Stimulated activated effector memory CD8-positive, alpha-beta T cell treated with anti-CD3 and anti-CD28 coated beads, Interleukin-12 subunit alpha, Interleukin-12 subunit beta, amount 100 ng/mL, for 72 hours (primary cell): Measurements from ENCODE around the gene ZNF282.

Source experiments
- ATAC-seq: fragments of 150-1000 bp; cut with Tn5 transposase; 2 replicates; pipeline ENCODE4 v1.10.0; 2021
- DNase-seq, 2 donors: peaks; one replicate each; pipeline ENCODE4 v3.0.0; 2021 to 2022; ENCODE audit warnings: low spot score in 2 of 2
- H3K27ac Mint-ChIP-seq: one replicate; pipeline ENCODE4 v1.8.0; 2022; ENCODE audit warnings: mild to moderate bottlenecking, mixed read lengths
- H3K36me3 Mint-ChIP-seq: one replicate; pipeline ENCODE4 v1.8.0; 2022; ENCODE audit warnings: mild to moderate bottlenecking, mixed read lengths
- H3K4me1 Mint-ChIP-seq: one replicate; pipeline ENCODE4 v1.8.0; 2022; ENCODE audit warnings: mixed read lengths
- H3K4me3 Mint-ChIP-seq: one replicate; pipeline ENCODE4 v1.8.0; 2022; ENCODE audit warnings: mild to moderate bottlenecking, mixed read lengths
- H3K9me3 Mint-ChIP-seq: one replicate; pipeline ENCODE4 v1.8.0; 2022; ENCODE audit warnings: mixed read lengths

Gene ZNF282

DNA sequence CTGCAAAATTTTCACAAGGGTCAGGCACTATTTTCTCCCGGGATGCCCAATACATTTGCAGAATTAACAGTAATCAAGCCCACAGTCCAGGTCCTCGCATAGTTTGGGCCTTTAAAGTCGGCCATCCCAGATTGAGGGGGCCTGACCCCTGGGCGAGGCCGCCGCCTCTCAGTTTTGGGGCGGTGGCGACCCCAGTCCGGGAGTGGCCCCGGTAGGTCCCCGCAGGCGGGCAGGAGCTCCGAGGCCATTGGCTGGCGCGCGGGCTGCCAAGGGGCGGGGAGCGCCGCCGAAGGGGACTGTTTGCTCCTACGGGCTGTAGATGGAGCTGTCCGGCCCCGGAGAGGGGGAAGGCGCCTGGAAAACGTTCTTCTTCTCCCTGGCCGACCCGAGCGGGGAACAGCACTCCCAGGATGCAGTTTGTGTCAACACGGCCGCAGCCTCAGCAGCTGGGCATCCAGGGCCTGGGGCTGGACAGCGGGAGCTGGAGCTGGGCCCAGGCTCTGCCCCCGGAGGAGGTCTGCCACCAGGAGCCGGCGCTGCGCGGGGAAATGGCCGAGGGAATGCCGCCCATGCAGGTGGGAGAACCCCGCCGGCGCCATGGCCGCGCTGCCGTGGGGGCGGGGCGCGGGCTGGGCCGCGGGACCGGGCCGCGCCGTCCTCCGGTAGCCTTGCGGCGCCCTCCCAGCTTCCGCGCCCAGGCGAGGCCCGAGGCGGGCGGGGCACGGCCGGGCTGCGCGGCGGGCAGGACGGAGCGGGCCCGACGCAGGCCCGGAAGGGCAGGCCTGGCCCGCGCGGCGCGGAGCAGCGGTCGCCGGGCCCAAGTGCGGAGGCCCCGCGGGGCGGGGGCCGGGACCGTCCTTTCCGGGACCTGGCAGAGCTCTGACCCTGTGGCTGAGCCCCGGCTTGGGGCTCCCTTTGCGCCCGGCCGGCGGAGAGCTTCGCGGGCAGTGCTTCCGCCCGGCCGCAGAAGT lies at the start of gene ZNF282:
ZNF282 (plus strand) TSS at position 367 of the 971 bp plus-strand sequence; CDS start at position 411, 44 bp downstream.
- H3K4me3 Mint-ChIP-seq: peak within 1 kb of the TSS; percentile 88
- no peaks in the 10 kb centered on the region for H3K9me3 Mint-ChIP-seq
- H3K4me1 Mint-ChIP-seq: peaks cover 61% of the 10 kb centered on the region
- peak; percentile 70 to 90 for DNase-seq
- peaks cover 50% of the 10 kb centered on the region for H3K36me3 Mint-ChIP-seq
- peak; percentile 94 for ATAC-seq
- H3K27ac Mint-ChIP-seq: peak within 1 kb of the TSS; percentile 94

GRCh38 chr7:149147072-149147751 lies 48.1 kb upstream of the ZNF282 start, which contains the start of gene ZNF398:
Gene ZNF398 (plus strand): TSS chr7:149147453. CDS start chr7:149147743, 290 bp downstream.
- H3K9me3 Mint-ChIP-seq: no peaks in the 10 kb centered on the region

GRCh38 chr7:149147752-149148653 lies 47.3 kb upstream of the ZNF282 start:
- Mint-ChIP-seq H3K4me1 (peaks cover 25% of the 10 kb centered on the region), H3K9me3 (no peaks in the 10 kb centered on the region), H3K36me3 (peaks cover 22% of the 10 kb centered on the region), H3K4me3 (peak overlapping the region; percentile 84), H3K27ac (peak overlapping the region; percentile 95)
- DNase-seq (peak; percentile 54 to 83), ATAC-seq (peak; percentile 69)

More at GRCh38 chr7:149147072-149147751, 48.1 kb upstream of the ZNF282 start, which contains the start of gene ZNF398:
- DNase-seq (peak; percentile 81 to 87), ATAC-seq (peak; percentile 88)
- Mint-ChIP-seq H3K4me3 (peak within 1 kb of the TSS; percentile 84), H3K4me1 (peaks cover 25% of the 10 kb centered on the region), H3K36me3 (peaks cover 21% of the 10 kb centered on the region), H3K27ac (peak within 1 kb of the TSS; percentile 95)

- Mint-ChIP-seq H3K27ac (no peak overlapping the region), H3K9me3 (no peaks in the 10 kb centered on the region), H3K4me3 (no peak overlapping the region)
Observed at GRCh38 chr7:149150981-149151380, 44.4 kb upstream of the ZNF282 start.

GRCh38 chr7:149153346-149153745 lies 42.0 kb upstream of the ZNF282 start:
- no peak for ATAC-seq
- H3K27ac Mint-ChIP-seq: peak overlapping the region; percentile 14
- H3K36me3 Mint-ChIP-seq: peaks cover 60% of the 10 kb centered on the region
- H3K9me3 Mint-ChIP-seq: no peaks in the 10 kb centered on the region
- no peak for DNase-seq
- H3K4me3 Mint-ChIP-seq: no peak overlapping the region
- peaks cover 36% of the 10 kb centered on the region for H3K4me1 Mint-ChIP-seq

More at GRCh38 chr7:149150981-149151380, 44.4 kb upstream of the ZNF282 start:
- Mint-ChIP-seq H3K36me3 (peaks cover 51% of the 10 kb centered on the region), H3K4me1 (peaks cover 29% of the 10 kb centered on the region)
- no peak for ATAC-seq
- no peak for DNase-seq

DNA sequence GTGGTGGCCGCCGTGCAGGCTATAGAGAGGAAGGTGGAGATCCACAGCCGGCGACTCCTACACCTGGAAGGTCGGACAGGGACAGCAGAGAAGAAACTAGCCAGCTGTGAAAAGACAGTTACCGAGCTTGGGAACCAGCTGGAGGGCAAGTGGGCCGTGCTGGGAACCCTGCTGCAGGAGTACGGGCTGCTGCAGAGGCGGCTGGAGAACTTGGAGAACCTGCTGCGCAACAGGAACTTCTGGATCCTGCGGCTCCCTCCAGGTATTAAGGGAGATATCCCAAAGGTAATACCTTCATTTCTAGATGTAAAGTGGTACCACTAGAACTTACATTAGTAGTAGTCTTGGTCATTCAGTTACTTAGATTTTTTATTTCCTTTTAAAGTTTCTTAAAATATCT lies 41.3 kb upstream of the ZNF282 start:
- no peak for DNase-seq
- no peak for ATAC-seq
- Mint-ChIP-seq H3K36me3 (peaks cover 60% of the 10 kb centered on the region), H3K4me1 (peaks cover 36% of the 10 kb centered on the region), H3K27ac (peak overlapping the region; percentile 14), H3K4me3 (no peak overlapping the region), H3K9me3 (no peaks in the 10 kb centered on the region)

GRCh38 chr7:149156898-149157297 lies 38.4 kb upstream of the ZNF282 start:
- Mint-ChIP-seq H3K9me3 (no peaks in the 10 kb centered on the region), H3K36me3 (peaks cover 86% of the 10 kb centered on the region), H3K4me3 (no peak overlapping the region), H3K27ac (peak overlapping the region; percentile 78), H3K4me1 (peaks cover 44% of the 10 kb centered on the region)
- DNase-seq (no peak), ATAC-seq (no peak)

DNA sequence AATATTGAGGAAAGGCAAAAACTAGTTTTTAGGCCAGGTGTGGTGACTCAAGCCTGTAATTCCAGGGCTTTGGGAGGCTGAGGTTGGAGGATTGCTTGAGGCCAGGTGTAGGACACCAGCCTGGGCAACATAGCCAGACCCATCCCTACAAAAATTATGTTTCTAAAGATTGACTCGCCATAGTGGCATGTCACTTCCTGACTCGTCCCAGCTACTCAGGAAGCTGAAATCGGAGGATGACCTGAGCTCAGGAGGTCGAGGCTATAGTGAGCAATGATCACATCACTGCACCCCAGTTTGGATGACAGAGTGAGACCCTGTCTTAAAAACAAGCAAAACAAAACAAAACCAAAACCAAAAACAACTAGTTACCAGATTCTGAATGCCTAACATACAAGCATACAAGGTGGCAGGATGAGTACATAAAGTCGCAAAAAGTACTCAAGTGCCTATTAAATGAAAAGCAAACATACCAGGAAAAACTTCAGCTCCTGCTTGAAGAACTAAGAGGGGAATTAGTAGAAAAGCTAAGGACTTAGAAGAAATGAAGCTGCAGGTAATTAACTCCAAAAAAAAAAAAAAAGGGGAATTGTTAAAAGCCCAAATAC lies 34.0 kb upstream of the ZNF282 start:
- DNase-seq (no peak), ATAC-seq (peak; percentile 87)
- peak overlapping the region; percentile 76 for H3K27ac Mint-ChIP-seq
- H3K4me1 Mint-ChIP-seq: peaks cover 28% of the 10 kb centered on the region
- no peaks in the 10 kb centered on the region for H3K9me3 Mint-ChIP-seq
- peaks cover 94% of the 10 kb centered on the region for H3K36me3 Mint-ChIP-seq
- peak overlapping the region; percentile 18 for H3K4me3 Mint-ChIP-seq

DNA sequence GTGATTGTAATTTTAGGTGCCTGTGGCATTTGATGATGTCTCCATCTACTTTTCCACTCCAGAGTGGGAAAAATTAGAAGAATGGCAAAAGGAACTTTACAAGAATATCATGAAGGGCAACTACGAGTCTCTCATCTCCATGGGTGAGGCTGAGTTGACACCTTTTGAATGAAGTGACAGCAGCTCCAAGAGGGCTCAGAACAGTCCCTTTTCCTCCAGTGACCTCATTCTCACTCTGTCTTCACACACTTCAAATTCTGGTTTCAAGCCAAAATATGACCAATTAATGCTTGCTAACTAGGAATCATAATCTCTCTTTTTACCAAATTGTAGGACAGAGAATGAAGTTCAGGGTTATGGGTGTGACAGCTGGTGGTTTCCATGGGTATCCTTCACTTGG lies 29.2 kb upstream of the ZNF282 start:
- Mint-ChIP-seq H3K4me3 (no peak overlapping the region), H3K27ac (peak overlapping the region; percentile 55), H3K36me3 (peaks cover 97% of the 10 kb centered on the region), H3K9me3 (no peaks in the 10 kb centered on the region), H3K4me1 (peaks cover 6% of the 10 kb centered on the region)
- no peak for DNase-seq
- ATAC-seq: peak; percentile 48

DNA sequence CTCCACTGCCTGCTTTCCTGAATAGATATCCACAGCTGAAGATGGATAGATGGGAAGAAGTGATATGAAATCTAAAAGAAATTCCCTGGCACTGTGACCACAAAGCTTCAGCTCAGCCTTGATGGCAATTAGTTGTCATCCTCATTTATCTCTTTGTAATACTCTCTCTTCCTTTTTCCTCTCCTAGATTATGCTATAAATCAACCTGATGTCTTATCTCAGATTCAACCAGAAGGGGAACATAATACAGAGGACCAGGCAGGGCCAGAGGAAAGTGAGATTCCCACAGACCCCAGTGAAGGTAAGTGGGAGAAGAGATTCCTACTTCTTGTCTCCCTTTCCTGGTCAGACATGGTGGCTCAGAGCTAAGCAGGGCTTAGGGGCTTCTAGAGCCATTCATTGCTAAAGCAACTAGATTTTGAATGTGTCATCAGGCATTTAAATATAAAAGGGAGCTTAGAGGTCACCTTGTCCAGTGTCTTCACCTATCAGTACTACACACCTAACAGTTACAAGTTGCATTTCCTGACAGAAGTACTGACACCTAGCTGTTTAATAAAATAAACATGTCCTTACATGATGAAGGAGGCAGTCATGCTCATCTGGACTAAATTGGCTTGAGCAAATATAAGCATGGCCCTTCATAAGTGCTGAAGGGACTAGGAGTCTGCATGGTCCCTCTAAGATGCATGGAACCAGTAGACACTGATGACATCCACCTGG lies 28.6 kb upstream of the ZNF282 start:
- Mint-ChIP-seq H3K36me3 (peaks cover 97% of the 10 kb centered on the region), H3K27ac (peak overlapping the region; percentile 55), H3K4me3 (no peak overlapping the region), H3K9me3 (no peaks in the 10 kb centered on the region), H3K4me1 (no peaks in the 10 kb centered on the region)
- ATAC-seq: no peak
- DNase-seq: no peak

- Mint-ChIP-seq H3K4me1 (no peaks in the 10 kb centered on the region), H3K4me3 (no peak overlapping the region), H3K9me3 (no peaks in the 10 kb centered on the region), H3K27ac (no peak overlapping the region), H3K36me3 (peaks cover 100% of the 10 kb centered on the region)
- DNase-seq: no peak
- no peak for ATAC-seq
Observed at GRCh38 chr7:149171892-149172533, 23.3 kb upstream of the ZNF282 start.

GRCh38 chr7:149172534-149172920 lies 22.8 kb upstream of the ZNF282 start:
- Mint-ChIP-seq H3K36me3 (peaks cover 100% of the 10 kb centered on the region), H3K9me3 (no peaks in the 10 kb centered on the region), H3K4me1 (no peaks in the 10 kb centered on the region), H3K27ac (no peak overlapping the region), H3K4me3 (no peak overlapping the region)
- no peak for DNase-seq
- no peak for ATAC-seq

- DNase-seq: no peak
- Mint-ChIP-seq H3K4me1 (no peaks in the 10 kb centered on the region), H3K4me3 (no peak overlapping the region), H3K9me3 (no peaks in the 10 kb centered on the region), H3K27ac (peak overlapping the region; percentile 67), H3K36me3 (peaks cover 100% of the 10 kb centered on the region)
- no peak for ATAC-seq
Observed at GRCh38 chr7:149175150-149175549, 20.2 kb upstream of the ZNF282 start.
